GM12878 (cell line): ENCODE results near the gene ITPR2. TPM values are rescaled to one million over a fixed set of nuclear protein-coding genes. Genes with fewer than 3 reads are reported as not detected.
A peak's percentile ranks its signal among the peaks of the same experiment; 100 is the strongest.

Experiments used
- ASH2L ChIP-seq: fragments of 300-600, 200-600 bp; sonication (generic); IDR thresholded peaks from 2 replicates; pipeline ENCODE4 v1.6.1; 2017; ENCODE audit warnings: low read depth, mild to moderate bottlenecking, borderline replicate concordance
- ATF2 ChIP-seq: IDR thresholded peaks from 2 replicates; pipeline ENCODE4 v1.6.1; 2012; ENCODE audit warnings: low read length, inconsistent platforms
- CHD1 ChIP-seq: IDR thresholded peaks from 2 replicates; pipeline ENCODE4 v1.6.1; 2012; ENCODE audit warnings: low read depth, low read length, improper control_type of control experiment
- CHD2 ChIP-seq: IDR thresholded peaks from 2 replicates; pipeline ENCODE4 v1.6.1; 2011; ENCODE audit warnings: low read depth, low read length, improper control_type of control experiment, borderline replicate concordance
- CREM ChIP-seq: IDR thresholded peaks from 2 replicates; pipeline ENCODE4 v1.6.1; 2014; ENCODE audit warnings: antibody characterized with exemption, low read depth
- EGR1 ChIP-seq, 2 experiments: IDR thresholded peaks; 1 replicate in 1 of 2; 2 replicates in 1 of 2; pipeline ENCODE4 v1.6.1; 2011 to 2012; ENCODE audit warnings: low read depth in 2 of 2, low read length in 2 of 2, borderline replicate concordance in 1 of 2, mild to moderate bottlenecking in 1 of 2, moderate library complexity in 1 of 2
- ESRRA ChIP-seq: IDR thresholded peaks from 2 replicates; pipeline ENCODE4 v1.6.1; 2012; ENCODE audit warnings: mild to moderate bottlenecking, low read length, improper control_type of control experiment
- ETV6 ChIP-seq, 2 experiments: fragments of 450-650 bp in 1 of 2; IDR thresholded peaks in 1 of 2; conservative IDR thresholded peaks in 1 of 2; 2 replicates each; pipeline ENCODE4 v1.6.1; 2014; ENCODE audit warnings: antibody characterized with exemption in 1 of 2, borderline replicate concordance in 1 of 2, low read depth in 1 of 2, mild to moderate bottlenecking in 1 of 2, moderate library complexity in 1 of 2
- FOXM1 ChIP-seq: IDR thresholded peaks from 2 replicates; pipeline ENCODE4 v1.6.1; 2012; ENCODE audit warnings: low read depth, mild to moderate bottlenecking, inconsistent platforms, low read length, moderate library complexity
- HCFC1 ChIP-seq: fragments of 150-350 bp; IDR thresholded peaks from 2 replicates; pipeline ENCODE4 v1.6.1; 2014; ENCODE audit warnings: low read length
- HDAC2 ChIP-seq: fragments of 200-600 bp; sonication (generic); IDR thresholded peaks from 2 replicates; pipeline ENCODE4 v1.6.1; 2017
- HDGF ChIP-seq: fragments of 450-650 bp; IDR thresholded peaks from 2 replicates; pipeline ENCODE4 v1.6.1; 2016; ENCODE audit warnings: antibody characterized with exemption
- IKZF1 ChIP-seq: fragments of 450-650 bp; conservative IDR thresholded peaks from 2 replicates; pipeline ENCODE4 v1.6.1; 2017; ENCODE audit warnings: antibody characterized with exemption, mild to moderate bottlenecking
- JUNB ChIP-seq: IDR thresholded peaks from 2 replicates; pipeline ENCODE4 v1.6.1; 2016; ENCODE audit warnings: antibody characterized with exemption, mild to moderate bottlenecking
- KAT2A ChIP-seq: conservative IDR thresholded peaks from 2 replicates; pipeline ENCODE4 v1.6.1; 2011; ENCODE audit warnings: low read depth, low read length; ENCODE audit not compliant: control insufficient read depth
- NFIC ChIP-seq: IDR thresholded peaks from 2 replicates; pipeline ENCODE4 v1.6.1; 2012; ENCODE audit warnings: low read depth, mild to moderate bottlenecking, inconsistent platforms, low read length, moderate library complexity
- NFXL1 ChIP-seq: fragments of 450-650 bp; IDR thresholded peaks from 2 replicates; pipeline ENCODE4 v1.6.1; 2017; ENCODE audit warnings: antibody characterized with exemption, mild to moderate bottlenecking, borderline replicate concordance
- NRF1 ChIP-seq: conservative IDR thresholded peaks from 2 replicates; pipeline ENCODE4 v1.6.1; 2011; ENCODE audit warnings: mild to moderate bottlenecking, low read depth, low read length, improper control_type of control experiment
- PBX3 ChIP-seq: IDR thresholded peaks from 2 replicates; pipeline ENCODE4 v1.6.1; 2011; ENCODE audit warnings: mild to moderate bottlenecking, low read depth, low read length, moderate library complexity; ENCODE audit not compliant: insufficient replicate concordance
- PML ChIP-seq: IDR thresholded peaks from 2 replicates; pipeline ENCODE4 v1.6.1; 2012; ENCODE audit warnings: low read length, inconsistent platforms
- POLR2AphosphoS5 ChIP-seq: IDR thresholded peaks from 2 replicates; pipeline ENCODE4 v1.6.1; 2011; ENCODE audit warnings: mild to moderate bottlenecking, low read length, inconsistent platforms
- RB1 ChIP-seq: fragments of 450-650 bp; formaldehyde crosslinking; IDR thresholded peaks from 2 replicates; pipeline ENCODE4 v1.6.1; 2017; ENCODE audit warnings: mild to moderate bottlenecking, borderline replicate concordance
- SIX5 ChIP-seq: IDR thresholded peaks from 2 replicates; pipeline ENCODE4 v1.6.1; 2011; ENCODE audit warnings: mild to moderate bottlenecking, low read depth, low read length, moderate library complexity; ENCODE audit not compliant: severe bottlenecking
- SMAD1 ChIP-seq: fragments of 450-650 bp; IDR thresholded peaks from 2 replicates; pipeline ENCODE4 v1.6.1; 2018; ENCODE audit warnings: mild to moderate bottlenecking, low read depth; ENCODE audit not compliant: partially characterized antibody
- SMARCA5 ChIP-seq: fragments of 450-650 bp; IDR thresholded peaks from 2 replicates; pipeline ENCODE4 v1.6.1; 2017; ENCODE audit warnings: mild to moderate bottlenecking
- STAT1 ChIP-seq: fragments of 450-650 bp; conservative IDR thresholded peaks from 2 replicates; pipeline ENCODE4 v1.6.1; 2014; ENCODE audit warnings: antibody characterized with exemption, mild to moderate bottlenecking
- SUZ12 ChIP-seq: fragments of 200-600 bp; sonication (generic); IDR thresholded peaks from one replicate; pipeline ENCODE4 v1.6.1; 2018; ENCODE audit warnings: antibody characterized with exemption, mild to moderate bottlenecking; ENCODE audit not compliant: unreplicated experiment
- ZBTB33 ChIP-seq: fragments of 450-650 bp; IDR thresholded peaks from 2 replicates; pipeline ENCODE4 v1.6.1; 2017; ENCODE audit warnings: mild to moderate bottlenecking
- ZSCAN29 ChIP-seq: fragments of 450-650 bp; IDR thresholded peaks from 2 replicates; pipeline ENCODE4 v1.6.1; 2017; ENCODE audit warnings: mild to moderate bottlenecking, moderate library complexity
- polyA plus RNA-seq, 11 experiments: library from polyadenylated mRNA; depleted of rRNA in 4 of 11; unstranded in 6 of 11; stranded (reverse) in 5 of 11; fragments of >200 nt; fragmentation: Nextera tagmentation in 4 of 11; fragmentation: Illumina TruSeq in 1 of 11; extraction: Ambion mirVana in 4 of 11; extraction: Trizol in 1 of 11; gene quantifications; 1 replicate in 1 of 11; 2 replicates in 10 of 11; pipeline versions ENCODE4 v1.2.1 to v1.2.3, GENCODE V29; 2011 to 2016; ENCODE audit warnings: inconsistent platforms in 2 of 11, missing spikeins in 2 of 11, low read depth in 1 of 11
- total RNA-seq, 4 experiments: library from RNA; depleted of rRNA in 3 of 4; stranded (reverse); fragments of >200 nt in 3 of 4; fragmentation: Illumina TruSeq in 1 of 4; extraction: Trizol in 1 of 4; gene quantifications; 2 replicates each; pipeline versions ENCODE4 v1.2.1 to v1.2.3, GENCODE V29; 2013 to 2021

ITPR2 gene
- total and polyA plus RNA-seq, 10 of the 15 experiments (the other 5 are each of a cell fraction or from before 2014, with no cell fraction given): 7.5 to 76.2 (median 47.1) TPM

- TF ChIP-seq KAT2A: no peak
- no peak for TF ChIP-seq EGR1 (IDR thresholded peaks at IDR 0.05; ENCODE audit: borderline replicate concordance in 1 of 2, low read depth in 2 of 2, low read length in 2 of 2)
- TF ChIP-seq ATF2: peak; percentile 97
- no peak for TF ChIP-seq SMAD1
- no peak for TF ChIP-seq HCFC1
- TF ChIP-seq SMARCA5: no peak
- no peak for TF ChIP-seq HDAC2
- peak; percentile 98 for TF ChIP-seq NFIC
- no peak for TF ChIP-seq RB1
- peak; percentile 81 for TF ChIP-seq CREM
- no peak for TF ChIP-seq POLR2AphosphoS5
- no peak for TF ChIP-seq HDGF
- no peak for TF ChIP-seq ESRRA
- TF ChIP-seq JUNB: peak; percentile 93
- peak; percentile 74 for TF ChIP-seq IKZF1
- TF ChIP-seq CHD1: no peak
- no peak for TF ChIP-seq NFXL1
- no peak for TF ChIP-seq ASH2L
- TF ChIP-seq CHD2: peak; percentile 48; the same call in 1 of the 2 replicates
- no peak for TF ChIP-seq PBX3
- TF ChIP-seq SIX5: no peak
- TF ChIP-seq ZSCAN29: no peak
- TF ChIP-seq PML: peak; percentile 91
- no peak for TF ChIP-seq STAT1
- no peak for TF ChIP-seq ZBTB33
- peak in 1 of 2 experiments; percentile 57; a peak in 1 of 4 replicates for TF ChIP-seq ETV6 (conservative IDR thresholded peaks at IDR 0.05 in 1 of 2, IDR thresholded peaks at IDR 0.05 in 1 of 2; ENCODE audit: borderline replicate concordance in 1 of 2, low read depth in 1 of 2)
- peak; percentile 94 for TF ChIP-seq FOXM1
- TF ChIP-seq NRF1: no peak
- no peak for TF ChIP-seq SUZ12
Observed at GRCh38 chr12:26471560-26471959, 361.4 kb downstream of the ITPR2 start (continued).
